Astrocyte of the cerebellum (primary cell): ENCODE data around the gene DLST.

Experiments
- DNase-seq: peaks from one replicate; pipeline ENCODE4 v3.0.0-alpha.2; 2011; ENCODE audit warnings: low read depth
- H3K4me3 ChIP-seq: 2 replicates; pipeline ENCODE4 v1.5.1; 2011; ENCODE audit warnings: mild to moderate bottlenecking, low read depth, low read length, moderate library complexity
- in situ Hi-C: cut with HindIII; loops from 2 replicates; pipeline ENCODE4 v1.10.0; 2017; ENCODE audit warnings: low sequenced_read_pairs
- TF ChIP-seq, protein P1 (sequence below): IDR thresholded peaks from 2 replicates; pipeline ENCODE4 v1.5.1; 2012; ENCODE audit warnings: low read length, low read depth, moderate library complexity, mild to moderate bottlenecking; ENCODE audit errors: missing control alignments

Gene DLST

DNA sequence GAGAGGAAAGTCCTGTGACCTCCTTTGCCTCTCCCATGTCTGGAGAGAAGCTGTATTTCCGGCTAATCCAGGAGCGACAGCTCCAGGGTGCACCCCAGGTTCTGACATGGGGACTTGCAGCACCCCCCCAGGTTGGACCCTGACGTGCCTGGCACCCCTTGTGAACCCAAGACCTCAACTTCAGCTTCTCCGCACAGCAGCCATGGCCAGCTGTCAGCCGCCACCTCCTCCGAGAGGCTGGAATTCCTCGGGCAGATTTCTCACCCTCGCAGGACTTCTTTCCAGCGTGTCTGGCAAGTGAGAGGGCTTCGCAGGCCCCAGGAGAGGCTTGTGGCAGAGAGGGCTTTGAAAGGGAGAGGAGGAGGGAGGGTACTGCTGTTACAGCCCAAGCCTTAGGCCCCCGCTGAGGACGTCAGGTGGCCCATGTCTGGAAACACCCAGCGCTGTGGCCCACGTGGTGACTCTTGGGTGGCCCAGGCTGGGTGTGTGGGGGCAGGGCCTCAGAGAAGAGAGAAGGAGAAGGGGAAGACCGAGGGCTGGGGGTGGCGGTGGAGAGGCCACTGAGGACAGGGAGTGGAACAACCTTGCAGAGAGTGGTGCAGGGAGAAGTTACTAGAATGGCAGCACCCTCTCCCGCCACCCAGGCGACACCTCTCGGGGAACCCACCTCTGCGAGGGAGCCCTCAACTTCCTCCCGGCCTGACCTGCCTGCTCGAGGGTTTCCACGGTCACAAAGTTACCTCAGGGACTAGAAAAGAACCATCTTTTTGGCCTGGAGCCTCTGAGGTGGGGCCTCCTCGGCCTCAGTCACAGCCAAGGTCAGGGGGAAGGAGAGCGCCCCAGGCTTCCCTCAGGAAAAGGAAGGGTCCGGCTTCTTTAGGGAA is 53.0 kb downstream of the DLST start:
- H3K4me3 ChIP-seq: no peak overlapping the region
- in situ Hi-C loops: no loop called here
- no peak for DNase-seq
- TF ChIP-seq, protein P1, sequence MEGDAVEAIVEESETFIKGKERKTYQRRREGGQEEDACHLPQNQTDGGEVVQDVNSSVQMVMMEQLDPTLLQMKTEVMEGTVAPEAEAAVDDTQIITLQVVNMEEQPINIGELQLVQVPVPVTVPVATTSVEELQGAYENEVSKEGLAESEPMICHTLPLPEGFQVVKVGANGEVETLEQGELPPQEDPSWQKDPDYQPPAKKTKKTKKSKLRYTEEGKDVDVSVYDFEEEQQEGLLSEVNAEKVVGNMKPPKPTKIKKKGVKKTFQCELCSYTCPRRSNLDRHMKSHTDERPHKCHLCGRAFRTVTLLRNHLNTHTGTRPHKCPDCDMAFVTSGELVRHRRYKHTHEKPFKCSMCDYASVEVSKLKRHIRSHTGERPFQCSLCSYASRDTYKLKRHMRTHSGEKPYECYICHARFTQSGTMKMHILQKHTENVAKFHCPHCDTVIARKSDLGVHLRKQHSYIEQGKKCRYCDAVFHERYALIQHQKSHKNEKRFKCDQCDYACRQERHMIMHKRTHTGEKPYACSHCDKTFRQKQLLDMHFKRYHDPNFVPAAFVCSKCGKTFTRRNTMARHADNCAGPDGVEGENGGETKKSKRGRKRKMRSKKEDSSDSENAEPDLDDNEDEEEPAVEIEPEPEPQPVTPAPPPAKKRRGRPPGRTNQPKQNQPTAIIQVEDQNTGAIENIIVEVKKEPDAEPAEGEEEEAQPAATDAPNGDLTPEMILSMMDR: no peak

DNA sequence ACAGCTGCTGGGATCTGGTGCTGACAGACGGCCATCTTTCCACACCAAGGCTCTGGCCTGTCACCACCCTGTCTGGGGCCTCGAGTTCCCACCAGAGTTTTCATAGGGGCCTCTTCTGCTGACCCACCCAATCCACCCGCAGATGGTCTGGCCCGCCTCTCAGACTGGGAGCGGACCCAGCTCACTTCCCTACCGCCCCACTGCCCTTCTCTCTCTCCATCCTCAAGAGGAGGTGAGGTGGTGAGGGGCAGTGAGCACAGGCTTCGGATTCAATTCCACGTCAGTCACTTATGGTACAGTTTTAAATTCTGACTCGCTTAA is 53.6 kb downstream of the DLST start:
- H3K4me3 ChIP-seq: no peak overlapping the region
- no peak for DNase-seq
- in situ Hi-C loops: no loop called here
- TF ChIP-seq, protein P1: no peak

DNA sequence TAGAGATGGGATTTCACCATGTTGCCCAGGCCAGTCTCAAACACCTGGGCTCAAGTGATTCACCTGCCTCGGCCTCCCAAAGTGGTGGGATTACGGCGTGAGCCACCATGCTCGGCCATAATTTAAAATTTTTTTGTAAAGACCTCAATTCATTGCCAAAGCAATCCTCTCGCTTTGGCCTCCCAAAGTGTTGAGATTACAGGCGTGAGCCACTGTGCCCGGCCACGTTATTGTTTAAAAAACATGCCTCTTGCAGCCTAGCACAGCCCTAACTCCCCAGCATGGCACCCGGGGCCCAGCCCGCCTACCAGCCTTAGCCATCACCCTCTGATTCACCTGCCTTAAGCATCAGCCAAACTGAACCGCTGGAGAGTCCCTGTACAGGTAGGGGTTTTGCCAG is 54.4 kb downstream of the DLST start:
- in situ Hi-C loops: no loop called here

DNA sequence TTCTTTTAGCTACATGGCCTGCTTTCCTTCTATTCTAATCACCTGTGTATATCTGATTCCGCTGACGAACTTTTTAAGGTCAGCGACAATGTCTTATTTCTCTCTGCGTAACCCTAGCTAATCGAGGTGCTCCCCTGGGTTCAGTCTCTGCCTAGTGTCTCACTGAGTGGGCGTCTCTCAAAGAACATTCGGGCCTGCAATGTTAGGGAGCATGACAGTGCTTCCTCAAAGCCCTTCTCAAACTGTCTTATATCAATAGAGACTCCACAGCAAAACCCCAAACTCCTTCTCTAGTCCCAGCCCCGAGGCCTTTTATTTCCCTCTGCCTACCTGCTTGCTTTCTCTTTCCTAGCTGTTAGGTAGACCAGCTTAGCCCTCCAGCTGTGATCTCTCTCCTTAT is 55.0 kb downstream of the DLST start:
- H3K4me3 ChIP-seq: no peak overlapping the region
- TF ChIP-seq, protein P1: no peak

More for the DNA sequence above, 54.4 kb downstream of the DLST start:
- DNase-seq: no peak
- H3K4me3 ChIP-seq: no peak overlapping the region
- TF ChIP-seq, protein P1: no peak

DNA sequence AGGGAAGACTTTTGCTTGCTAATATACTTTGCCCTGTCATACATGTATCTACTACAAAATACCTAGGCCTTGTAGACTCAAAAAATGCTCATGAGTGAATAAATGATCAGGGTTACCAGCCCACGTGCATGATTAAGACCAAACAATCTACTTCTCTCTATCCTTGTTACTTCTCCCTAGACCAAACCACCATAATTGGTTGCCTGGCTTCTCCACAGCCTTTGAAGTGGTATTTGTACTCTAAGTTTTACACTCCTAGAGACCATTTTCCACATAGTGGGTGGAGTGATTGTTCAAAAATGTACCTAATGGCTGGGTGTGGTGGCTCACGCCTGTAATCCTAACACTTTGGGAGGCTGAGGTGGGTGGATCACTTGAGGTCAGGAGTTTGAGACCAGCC is 55.5 kb downstream of the DLST start:
- TF ChIP-seq, protein P1: no peak
- DNase-seq: no peak
- H3K4me3 ChIP-seq: no peak overlapping the region
- in situ Hi-C loops: no loop called here

More for the DNA sequence above, 55.0 kb downstream of the DLST start:
- in situ Hi-C loops: no loop called here
- no peak for DNase-seq

DNA sequence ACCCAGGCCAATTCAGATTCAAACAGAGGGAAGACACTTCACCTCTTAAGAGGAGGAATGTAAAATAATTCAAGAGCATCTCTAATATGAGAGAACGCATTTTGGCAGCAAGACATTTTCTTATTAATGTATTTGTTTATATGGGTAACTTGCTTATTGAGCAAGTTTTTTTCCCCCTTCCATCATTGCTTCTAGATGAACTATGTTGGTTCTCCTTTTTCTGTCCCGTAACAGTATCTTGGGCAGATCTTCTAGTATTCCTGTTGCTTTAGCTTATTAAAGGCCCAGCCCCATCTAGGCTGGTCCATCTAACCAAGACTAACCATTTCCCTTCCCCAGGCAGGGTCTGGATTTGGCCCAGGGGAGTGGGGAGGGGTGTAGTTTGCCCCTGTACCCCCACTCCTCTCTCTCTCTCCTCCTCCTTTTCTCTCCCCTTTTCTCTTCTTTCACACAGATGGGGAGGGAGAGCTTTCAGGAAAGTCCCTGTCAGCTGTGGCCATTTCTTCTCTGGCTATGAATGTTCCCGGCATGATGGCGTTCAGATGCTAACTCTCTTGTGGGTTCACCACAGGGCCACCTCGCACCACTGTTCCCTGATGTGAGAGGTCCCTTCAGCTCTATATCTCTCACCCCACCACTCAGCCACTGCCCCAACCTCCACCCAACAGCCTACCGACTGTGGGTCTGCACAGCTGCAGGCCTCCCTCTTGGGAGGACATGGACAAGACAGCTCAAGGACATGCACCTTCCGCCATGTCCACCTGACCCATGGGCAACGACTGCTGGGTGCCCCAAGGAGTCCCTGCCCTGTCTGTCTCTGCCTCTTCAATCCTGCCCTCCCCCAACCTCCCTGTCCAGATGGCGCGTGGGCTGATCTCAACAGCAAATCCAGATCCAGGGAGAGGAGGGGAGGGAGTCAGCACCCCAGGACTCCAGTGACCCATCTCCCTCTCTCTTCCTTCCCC is 57.1 kb downstream of the DLST start:
- TF ChIP-seq, protein P1: no peak
- no peak for DNase-seq
- no peak overlapping the region for H3K4me3 ChIP-seq
- in situ Hi-C loops: no loop called here
